Inflammatory macrophage (primary cell): ENCODE measurements around the gene SEMA6A.
A peak's percentile ranks its signal among the peaks of the same experiment; 100 is the strongest.

Experiments
- DNase-seq, 2 donors: peaks; one replicate each; pipeline ENCODE4 v3.0.0-alpha.2; 2020 to 2022

Gene SEMA6A

GRCh38 chr5:116455061-116455460, 119.6 kb downstream of the SEMA6A start:
- no peak for DNase-seq

GRCh38 chr5:116454417-116454927, 120.2 kb downstream of the SEMA6A start:
- peak; percentile 40 to 48 for DNase-seq

- no peak for DNase-seq
Measured at GRCh38 chr5:116453988-116454411, 120.6 kb downstream of the SEMA6A start.

GRCh38 chr5:116452774-116453368, 121.8 kb downstream of the SEMA6A start:
- no peak for DNase-seq

- no peak for DNase-seq
Measured at GRCh38 chr5:116451905-116452450, 122.6 kb downstream of the SEMA6A start.

GRCh38 chr5:116451066-116451465, 123.6 kb downstream of the SEMA6A start:
- DNase-seq = no peak

GRCh38 chr5:116449458-116449857, 125.2 kb downstream of the SEMA6A start:
- DNase-seq = no peak

- DNase-seq = no peak
Measured at GRCh38 chr5:116448870-116449427, 125.7 kb downstream of the SEMA6A start.

GRCh38 chr5:116448450-116448849, 126.2 kb downstream of the SEMA6A start:
- no peak for DNase-seq

GRCh38 chr5:116446356-116447005, 128.1 kb downstream of the SEMA6A start:
- no peak for DNase-seq

GRCh38 chr5:116445311-116445710, 129.3 kb downstream of the SEMA6A start:
- no peak for DNase-seq

- DNase-seq = no peak
Measured at GRCh38 chr5:116444373-116445295, 130.0 kb downstream of the SEMA6A start.

- DNase-seq = no peak
Measured at GRCh38 chr5:116442931-116443551, 131.6 kb downstream of the SEMA6A start.

GRCh38 chr5:116442095-116442534, 132.5 kb downstream of the SEMA6A start:
- no peak for DNase-seq

- DNase-seq = no peak
Measured at GRCh38 chr5:116441223-116441622, 133.4 kb downstream of the SEMA6A start.

- no peak for DNase-seq
Measured at GRCh38 chr5:116440457-116441001, 134.1 kb downstream of the SEMA6A start.

- DNase-seq = no peak
Measured at GRCh38 chr5:116439905-116440304, 134.7 kb downstream of the SEMA6A start.

- DNase-seq = no peak
Measured at GRCh38 chr5:116438979-116439554, 135.6 kb downstream of the SEMA6A start.

- DNase-seq = no peak
Measured at GRCh38 chr5:116437922-116438578, 136.6 kb downstream of the SEMA6A start.

- no peak for DNase-seq
Measured at GRCh38 chr5:116437351-116437705, 137.3 kb downstream of the SEMA6A start.
